BJ (cell line): Measurements from ENCODE around the gene MUSK. TPM values are rescaled to one million over a fixed set of nuclear protein-coding genes. Genes with fewer than 3 reads are reported as not detected.

Source experiments
- CTCF ChIA-PET: fragments of 350-600 bp; formaldehyde crosslinking; extraction: SDS; loops from one replicate; lab custom pipeline; 2021; ENCODE audit warnings: antibody characterized with exemption, inconsistent platforms; lab: Yijun Ruan, JAX
- POLR2A ChIA-PET: fragments of 300-600 bp; sonication (Branson Sonifier 250); formaldehyde crosslinking; extraction: SDS; loops from one replicate; lab custom pipeline; 2021; ENCODE audit warnings: antibody characterized with exemption; lab: Charles Lee
- DNase-seq: peaks from one replicate; pipeline ENCODE4 v3.0.0-alpha.2; 2011; ENCODE audit warnings: low read depth
- H3K27me3 ChIP-seq: 2 replicates; pipeline ENCODE4 v1.6.0; 2011; ENCODE audit warnings: low read length; ENCODE audit not compliant: control insufficient read depth, insufficient read depth
- H3K36me3 ChIP-seq: 2 replicates; pipeline ENCODE4 v1.5.1; 2011; ENCODE audit warnings: low read length; ENCODE audit not compliant: control insufficient read depth, insufficient read depth
- H3K4me3 ChIP-seq: 2 replicates; pipeline ENCODE4 v1.5.1; 2011; ENCODE audit warnings: low read depth, mild to moderate bottlenecking, control low read depth, low read length
- polyA plus RNA-seq: library from polyadenylated mRNA; depleted of rRNA; stranded (reverse); fragments of >200 nt; gene quantifications from 2 replicates; pipeline ENCODE4 v1.2.3, GENCODE V29; 2011
- TF ChIP-seq, protein P1 (sequence below): IDR thresholded peaks from 2 replicates; pipeline ENCODE4 v1.5.1; 2011; ENCODE audit warnings: low read depth, mild to moderate bottlenecking, control low read depth, inconsistent platforms, low read length, moderate library complexity; ENCODE audit not compliant: insufficient read depth

MUSK gene
- polyA plus RNA-seq, 1 experiment: 0.04 TPM

DNA sequence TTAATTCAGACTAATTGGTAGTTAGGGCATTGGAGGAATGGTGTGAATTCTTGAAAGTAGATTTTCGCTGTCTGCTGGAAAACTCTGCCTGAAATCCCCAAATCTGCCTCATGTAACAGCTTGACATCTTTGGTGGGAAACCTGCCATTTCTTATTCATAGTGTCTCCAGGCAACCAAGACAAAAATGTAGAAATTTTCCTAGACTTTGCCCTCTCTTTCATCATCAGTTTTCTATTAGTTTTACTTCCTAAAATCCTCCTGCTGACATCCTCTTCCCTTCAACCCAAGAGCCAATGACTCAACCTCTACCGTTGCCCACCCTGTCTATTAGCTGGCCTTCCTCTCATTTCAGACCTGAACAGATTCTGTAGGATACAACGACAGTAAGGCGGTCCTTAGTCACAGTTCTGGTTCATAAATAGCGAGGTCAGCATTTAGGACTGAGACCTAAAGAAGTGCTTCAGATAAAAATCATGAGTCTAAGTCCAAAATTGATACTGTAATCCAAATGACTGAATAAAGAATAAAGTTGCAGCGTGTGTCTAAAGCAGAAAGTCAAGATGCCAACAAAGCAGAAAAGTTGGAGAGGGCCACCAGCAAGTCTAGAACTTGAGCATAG, 133.9 kb downstream of the MUSK start:
- no peak for DNase-seq
- Histone ChIP-seq H3K4me3 (no peak overlapping the region), H3K27me3 (no peaks in the 10 kb centered on the region), H3K36me3 (no peaks in the 10 kb centered on the region)
- CTCF ChIA-PET: no interaction called here
- POLR2A ChIA-PET: no interaction called here
- TF ChIP-seq, protein P1, sequence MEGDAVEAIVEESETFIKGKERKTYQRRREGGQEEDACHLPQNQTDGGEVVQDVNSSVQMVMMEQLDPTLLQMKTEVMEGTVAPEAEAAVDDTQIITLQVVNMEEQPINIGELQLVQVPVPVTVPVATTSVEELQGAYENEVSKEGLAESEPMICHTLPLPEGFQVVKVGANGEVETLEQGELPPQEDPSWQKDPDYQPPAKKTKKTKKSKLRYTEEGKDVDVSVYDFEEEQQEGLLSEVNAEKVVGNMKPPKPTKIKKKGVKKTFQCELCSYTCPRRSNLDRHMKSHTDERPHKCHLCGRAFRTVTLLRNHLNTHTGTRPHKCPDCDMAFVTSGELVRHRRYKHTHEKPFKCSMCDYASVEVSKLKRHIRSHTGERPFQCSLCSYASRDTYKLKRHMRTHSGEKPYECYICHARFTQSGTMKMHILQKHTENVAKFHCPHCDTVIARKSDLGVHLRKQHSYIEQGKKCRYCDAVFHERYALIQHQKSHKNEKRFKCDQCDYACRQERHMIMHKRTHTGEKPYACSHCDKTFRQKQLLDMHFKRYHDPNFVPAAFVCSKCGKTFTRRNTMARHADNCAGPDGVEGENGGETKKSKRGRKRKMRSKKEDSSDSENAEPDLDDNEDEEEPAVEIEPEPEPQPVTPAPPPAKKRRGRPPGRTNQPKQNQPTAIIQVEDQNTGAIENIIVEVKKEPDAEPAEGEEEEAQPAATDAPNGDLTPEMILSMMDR: no peak

DNA sequence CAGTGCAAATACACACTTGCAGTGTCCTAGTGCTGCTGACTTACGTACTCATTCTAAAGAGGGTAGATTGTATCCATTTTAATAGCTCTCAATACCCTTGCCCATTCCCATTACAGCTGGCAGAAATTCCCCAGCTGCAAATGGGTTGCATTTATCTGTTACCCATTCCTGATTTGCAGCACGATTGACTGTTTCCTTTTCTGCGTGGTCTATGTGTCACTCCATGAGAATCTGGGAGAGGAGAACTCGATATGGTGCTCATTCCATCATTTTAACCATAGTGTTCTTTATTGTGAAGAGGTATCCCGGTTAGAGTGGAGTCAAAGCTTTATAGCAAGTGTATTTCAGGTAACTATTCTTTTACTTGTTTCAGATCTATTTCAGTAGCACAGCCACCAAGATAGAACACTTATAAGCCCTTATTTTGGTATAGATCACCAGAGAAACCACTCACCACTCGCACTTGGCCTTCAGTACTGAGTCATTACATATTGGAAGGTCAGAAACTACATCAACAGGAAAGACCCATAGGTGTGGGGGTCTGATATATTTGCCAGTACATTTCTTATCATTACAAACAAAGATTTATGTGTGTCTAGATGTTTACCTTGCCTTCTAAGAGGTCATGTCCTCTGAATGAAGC, 139.5 kb downstream of the MUSK start:
- no peaks in the 10 kb centered on the region for H3K27me3 ChIP-seq
- ChIA-PET POLR2A (no interaction called here), CTCF (no interaction called here)
- TF ChIP-seq, protein P1: no peak
- no peaks in the 10 kb centered on the region for H3K36me3 ChIP-seq
- no peak for DNase-seq
- no peak overlapping the region for H3K4me3 ChIP-seq

DNA sequence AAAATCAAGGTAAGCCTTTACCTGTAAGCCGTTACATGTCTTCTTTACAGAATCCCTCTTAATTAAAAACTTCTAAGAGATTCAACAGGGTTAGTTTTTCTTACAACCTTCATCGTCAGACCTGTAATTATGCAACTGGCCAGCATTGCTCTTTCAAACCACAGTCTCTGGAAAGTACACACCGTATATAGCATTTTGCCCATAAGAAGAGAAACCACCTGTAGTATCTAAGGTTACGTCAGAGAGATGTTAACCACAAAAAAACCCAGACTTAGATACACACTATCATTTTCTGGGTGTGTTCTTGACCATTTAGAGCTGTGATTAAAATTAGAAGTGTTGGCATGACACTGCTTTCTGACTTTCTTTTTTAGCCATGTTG, 140.0 kb downstream of the MUSK start:
- TF ChIP-seq, protein P1: no peak
- no peak for DNase-seq
- ChIA-PET CTCF (no interaction called here), POLR2A (no interaction called here)
- Histone ChIP-seq H3K36me3 (no peaks in the 10 kb centered on the region), H3K27me3 (no peaks in the 10 kb centered on the region), H3K4me3 (no peak overlapping the region)

DNA sequence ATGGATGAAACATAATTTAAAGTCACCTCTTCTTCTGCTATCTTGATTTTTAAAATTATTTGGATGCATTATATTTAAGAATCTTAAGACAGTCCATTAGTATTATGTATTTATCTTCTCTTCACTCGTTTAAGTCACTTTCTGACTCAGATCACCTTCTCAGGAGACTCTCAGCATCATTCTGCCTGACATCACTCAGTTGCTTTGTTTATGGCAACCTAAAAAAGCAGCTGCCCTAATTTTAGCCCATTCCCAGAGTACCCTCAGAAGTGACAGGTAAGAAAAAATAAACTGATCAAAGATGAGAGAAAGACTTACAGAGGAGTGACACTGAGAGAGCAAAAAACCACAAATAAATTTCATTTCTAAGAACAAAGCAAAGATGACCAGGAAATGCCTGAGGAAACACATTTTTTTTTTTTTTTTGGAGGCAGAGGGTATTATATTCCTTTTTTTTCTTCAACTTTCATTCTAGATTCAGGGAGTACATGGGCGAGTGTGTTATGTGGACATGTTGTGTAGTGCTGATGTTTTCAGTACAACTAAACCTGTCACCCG, 140.5 kb downstream of the MUSK start:
- no peak for DNase-seq
- ChIA-PET POLR2A (no interaction called here), CTCF (no interaction called here)
- Histone ChIP-seq H3K4me3 (no peak overlapping the region), H3K27me3 (no peaks in the 10 kb centered on the region), H3K36me3 (no peaks in the 10 kb centered on the region)
- TF ChIP-seq, protein P1: no peak

DNA sequence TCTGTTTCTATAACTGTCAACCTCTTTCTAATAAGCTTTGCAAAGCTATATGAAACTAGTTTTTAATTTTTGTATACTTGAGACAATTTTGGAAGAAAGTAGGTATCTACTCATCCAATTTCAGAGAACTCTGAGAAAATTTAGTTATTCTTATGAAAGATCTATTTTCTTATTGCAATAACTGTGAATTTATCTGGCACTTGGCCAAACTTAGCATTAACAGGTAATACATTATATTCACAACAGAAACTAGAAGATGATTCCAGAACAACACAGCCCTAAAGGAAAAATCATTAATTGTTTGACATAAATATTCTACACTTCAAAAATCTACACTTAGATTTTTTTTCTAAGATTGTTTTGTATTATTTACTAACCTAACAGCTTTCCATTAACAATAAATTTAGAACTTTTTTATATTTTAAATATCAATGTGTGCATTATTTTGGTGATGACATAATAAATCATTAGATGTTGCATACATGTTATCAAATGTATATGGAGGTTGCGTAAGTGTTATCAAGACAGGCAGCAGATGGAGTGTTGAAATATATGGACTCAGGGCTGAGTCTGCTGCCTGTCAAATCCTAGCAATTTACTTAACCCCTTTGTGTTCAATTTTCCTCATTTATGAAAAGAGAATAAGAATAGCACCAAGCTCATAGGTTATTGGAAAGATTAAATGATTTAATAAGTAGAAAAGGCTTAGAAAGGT, 141.8 kb downstream of the MUSK start:
- no peak for DNase-seq
- POLR2A ChIA-PET: no interaction called here
- H3K4me3 ChIP-seq: no peak overlapping the region
- H3K36me3 ChIP-seq: no peaks in the 10 kb centered on the region
- TF ChIP-seq, protein P1: no peak
- CTCF ChIA-PET: interaction anchor here (1.8 kb wide), 1 partner anchor 11 kb away, joined by 6 read pairs; no protein-coding TSS in a partner anchor
- no peaks in the 10 kb centered on the region for H3K27me3 ChIP-seq
